ENCODE results near the gene NTSR1.

DNA sequence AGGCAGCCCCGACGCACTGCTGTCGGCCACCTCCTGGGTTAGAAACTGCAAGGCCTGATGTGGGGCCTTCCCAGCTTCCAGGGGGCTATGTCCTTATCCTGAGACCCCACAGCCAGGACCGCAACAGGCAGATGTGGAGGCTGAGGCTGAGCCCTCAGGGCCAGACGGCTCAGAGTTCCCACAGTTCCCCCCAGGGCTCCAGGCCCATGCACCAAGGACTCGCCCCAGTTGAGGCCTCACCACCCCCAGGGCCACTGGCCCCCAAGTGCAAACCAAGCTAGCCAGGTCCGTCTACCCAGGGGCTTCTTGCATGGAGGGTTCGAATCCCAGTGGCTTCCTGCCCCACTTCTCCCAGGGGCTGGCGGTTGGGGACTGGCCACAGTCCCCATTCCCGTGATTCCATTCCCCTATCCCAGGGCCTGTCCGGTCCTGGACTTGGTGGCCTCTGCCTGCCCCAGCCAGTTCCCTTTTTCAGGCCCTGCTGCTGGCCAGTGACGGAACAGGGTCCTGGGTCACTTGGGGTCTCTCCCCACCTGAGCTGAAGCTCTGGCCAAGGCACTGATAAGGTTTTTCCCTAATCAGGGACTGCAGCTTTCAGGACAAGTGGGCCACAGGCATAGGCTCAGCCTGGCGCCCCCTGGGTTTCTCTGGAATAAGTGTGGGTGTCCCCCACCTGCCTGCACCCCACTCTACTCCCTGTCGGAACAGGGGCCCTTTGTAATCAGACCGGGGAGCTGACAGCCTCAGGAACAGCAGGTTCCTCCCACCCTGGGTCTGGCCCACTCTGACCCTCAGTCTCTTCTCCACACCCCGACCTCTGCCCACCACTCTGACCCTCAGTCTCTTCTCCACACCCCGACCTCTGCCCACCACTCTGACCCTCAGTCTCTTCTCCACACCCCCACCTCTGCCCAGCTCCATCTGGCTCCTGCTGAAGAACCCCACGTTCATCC, 44.3 kb upstream of the NTSR1 start:
- TF ChIP-seq SIN3A (IDR thresholded peaks at IDR 0.05; ENCODE audit: borderline replicate concordance, insufficient read depth, low read length): no peak
- TF ChIP-seq POLR2AphosphoS5 (IDR thresholded peaks at IDR 0.05; ENCODE audit: low read depth, low read length): no peak
